Hematopoietic multipotent progenitor cell treated with erythropoietin and hydrocortisone succinate and interleukin-3 and kit ligand, for 15 days (in vitro differentiated cells): ENCODE results near the gene SYNE2.
"Not testable (repeated sequence)": the region's sequence is repeated elsewhere in the genome, so short reads cannot be mapped to it uniquely, and the experiment has no call there.

ENCODE experiments used
- DNase-seq: peaks from one replicate; pipeline ENCODE4 v3.0.0-alpha.2; 2015; ENCODE audit warnings: low spot score

The SYNE2 gene

DNA sequence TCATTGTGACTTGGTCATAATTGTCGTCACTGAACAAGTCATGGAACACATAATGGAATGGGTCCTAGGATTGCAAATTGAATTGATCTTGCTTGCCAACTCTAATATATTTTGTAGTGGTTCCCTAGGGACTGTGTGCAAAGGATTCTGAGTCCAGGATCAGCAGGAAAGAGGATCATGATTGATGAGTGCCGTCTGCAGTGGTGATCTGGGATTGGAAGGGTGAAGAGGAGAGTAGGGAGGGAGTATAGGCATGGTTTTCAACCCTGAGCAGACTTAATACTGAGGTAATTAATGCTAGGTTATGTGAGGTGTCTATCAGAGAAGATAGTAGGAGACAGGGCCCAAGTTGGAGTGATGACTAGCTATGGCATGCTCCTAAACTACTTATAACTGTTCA is 272.5 kb downstream of the SYNE2 start:
- no peak for DNase-seq

DNA sequence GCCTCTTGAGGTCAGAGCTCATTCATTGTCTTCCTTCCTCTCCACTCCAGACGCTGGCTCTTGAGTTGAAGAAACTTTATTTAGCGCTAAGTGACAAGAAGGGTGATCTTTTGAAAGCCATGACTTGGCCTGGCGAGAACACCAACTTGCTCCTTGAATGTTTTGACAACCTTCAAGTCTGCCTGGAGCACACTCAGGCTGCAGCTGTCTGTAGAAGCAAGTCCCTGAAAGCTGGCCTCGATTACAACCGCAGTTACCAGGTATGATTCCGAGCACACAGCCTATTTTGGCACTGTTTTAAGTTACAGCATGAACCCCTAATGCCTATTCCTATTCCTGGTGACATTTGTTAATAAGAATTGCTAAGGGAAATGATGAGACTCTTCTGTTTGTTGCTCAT is 273.7 kb downstream of the SYNE2 start:
- no peak for DNase-seq

GRCh38 chr14:64137657-64138290 is 285.0 kb downstream of the SYNE2 start:
- no peak for DNase-seq

- no peak for DNase-seq
Measured at GRCh38 chr14:64147126-64147790, 294.5 kb downstream of the SYNE2 start.

- no peak for DNase-seq
Measured at GRCh38 chr14:64149921-64150320, 297.1 kb downstream of the SYNE2 start.

GRCh38 chr14:64158608-64159007 is 305.8 kb downstream of the SYNE2 start:
- no peak for DNase-seq

DNA sequence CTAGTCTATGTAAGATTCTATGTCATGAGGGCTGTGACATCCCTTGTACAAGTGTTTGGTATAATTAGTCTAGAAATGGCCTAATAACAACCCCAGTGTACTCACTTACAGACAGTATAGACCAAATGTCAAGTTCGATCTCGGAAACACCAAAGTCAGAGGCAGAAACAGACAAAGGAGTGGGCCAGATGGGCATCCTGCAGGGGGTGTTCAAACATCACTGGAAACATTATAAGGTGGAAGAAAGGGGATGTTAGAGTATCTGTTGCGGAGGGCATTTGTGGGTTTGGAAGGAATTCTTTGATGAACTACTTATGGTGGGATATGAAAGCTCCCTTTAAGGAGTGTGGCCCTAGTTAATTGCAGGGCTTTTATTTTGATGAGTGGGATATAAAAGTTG is 306.8 kb downstream of the SYNE2 start:
- no peak for DNase-seq

DNA sequence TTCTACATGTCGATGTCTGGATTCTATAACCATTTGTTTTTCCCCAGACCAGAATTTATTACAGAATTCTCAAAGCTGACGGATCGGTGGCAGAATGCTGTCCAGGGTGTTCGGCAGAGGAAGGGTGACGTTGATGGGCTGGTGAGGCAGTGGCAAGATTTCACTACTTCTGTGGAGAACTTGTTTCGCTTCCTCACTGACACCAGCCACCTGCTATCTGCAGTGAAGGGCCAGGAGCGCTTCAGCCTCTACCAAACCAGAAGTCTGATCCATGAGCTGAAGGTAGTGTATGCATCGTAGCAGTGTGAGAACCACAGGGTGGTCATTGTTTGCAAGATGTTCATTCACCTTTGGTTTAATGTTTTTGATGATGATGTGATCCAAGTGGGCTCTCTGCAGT is 317.4 kb downstream of the SYNE2 start:
- DNase-seq: no peak

DNA sequence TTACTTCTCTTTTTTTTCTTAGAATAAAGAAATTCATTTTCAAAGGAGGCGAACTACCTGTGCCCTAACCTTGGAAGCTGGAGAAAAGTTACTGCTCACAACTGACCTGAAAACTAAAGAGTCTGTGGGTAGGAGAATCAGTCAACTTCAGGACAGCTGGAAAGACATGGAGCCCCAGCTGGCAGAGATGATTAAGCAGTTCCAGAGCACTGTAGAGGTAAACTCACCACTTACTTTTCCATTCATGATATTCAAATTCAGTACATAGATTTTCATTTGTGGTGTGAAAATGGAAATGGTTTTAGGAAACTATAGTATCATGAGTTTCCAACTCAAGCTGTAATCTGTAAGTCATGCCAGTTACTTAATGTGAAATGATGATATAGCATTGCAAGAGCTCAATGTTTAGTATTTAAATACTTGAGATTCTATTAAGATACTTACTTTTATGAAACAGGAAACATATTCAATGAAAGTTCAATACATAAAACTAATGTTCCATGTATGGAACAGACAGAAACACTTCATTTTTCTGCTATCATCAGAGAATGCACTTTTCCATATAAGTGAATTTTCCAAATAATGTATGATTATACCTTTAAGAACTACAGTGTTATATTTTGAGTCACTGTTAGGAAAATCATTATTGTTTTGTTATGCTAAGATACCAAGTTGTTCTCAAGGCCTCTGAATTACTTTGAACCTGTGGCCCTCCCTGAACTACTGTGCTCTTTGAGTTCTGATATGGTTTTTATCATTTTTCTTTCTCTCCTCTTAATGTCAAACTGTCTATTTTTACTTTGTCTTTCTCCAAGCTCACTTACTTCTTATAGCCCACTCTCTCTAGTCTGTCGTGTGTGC is 322.3 kb downstream of the SYNE2 start:
- no peak for DNase-seq

DNA sequence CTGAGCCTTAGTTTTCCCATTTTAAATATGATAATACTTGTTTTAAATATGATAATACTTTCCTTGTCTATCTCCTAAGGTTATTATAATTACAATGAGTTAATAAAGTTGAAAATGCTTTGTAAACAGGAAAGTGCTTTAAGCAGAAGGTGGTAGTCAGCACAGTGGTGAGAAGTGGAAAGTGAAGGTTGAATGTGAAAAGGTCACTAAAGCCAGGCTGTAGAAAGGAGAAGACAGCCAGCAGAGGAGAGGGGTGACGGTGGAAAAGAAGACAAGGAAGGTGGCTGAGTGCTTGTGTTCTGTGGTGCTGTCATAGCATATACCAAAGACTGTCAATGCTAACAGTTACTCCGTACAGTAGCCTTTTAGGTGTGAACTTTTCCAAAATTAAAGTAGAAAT is 323.5 kb downstream of the SYNE2 start:
- DNase-seq: no peak

GRCh38 chr14:64178814-64179213 is 326.0 kb downstream of the SYNE2 start:
- DNase-seq: peak; percentile 12

- not testable (repeated sequence) for DNase-seq
Measured at GRCh38 chr14:64182908-64183307, 330.1 kb downstream of the SYNE2 start.

GRCh38 chr14:64184103-64184729 is 331.4 kb downstream of the SYNE2 start:
- DNase-seq: no peak

- DNase-seq: no peak
Measured at GRCh38 chr14:64185184-64185583, 332.4 kb downstream of the SYNE2 start.

DNA sequence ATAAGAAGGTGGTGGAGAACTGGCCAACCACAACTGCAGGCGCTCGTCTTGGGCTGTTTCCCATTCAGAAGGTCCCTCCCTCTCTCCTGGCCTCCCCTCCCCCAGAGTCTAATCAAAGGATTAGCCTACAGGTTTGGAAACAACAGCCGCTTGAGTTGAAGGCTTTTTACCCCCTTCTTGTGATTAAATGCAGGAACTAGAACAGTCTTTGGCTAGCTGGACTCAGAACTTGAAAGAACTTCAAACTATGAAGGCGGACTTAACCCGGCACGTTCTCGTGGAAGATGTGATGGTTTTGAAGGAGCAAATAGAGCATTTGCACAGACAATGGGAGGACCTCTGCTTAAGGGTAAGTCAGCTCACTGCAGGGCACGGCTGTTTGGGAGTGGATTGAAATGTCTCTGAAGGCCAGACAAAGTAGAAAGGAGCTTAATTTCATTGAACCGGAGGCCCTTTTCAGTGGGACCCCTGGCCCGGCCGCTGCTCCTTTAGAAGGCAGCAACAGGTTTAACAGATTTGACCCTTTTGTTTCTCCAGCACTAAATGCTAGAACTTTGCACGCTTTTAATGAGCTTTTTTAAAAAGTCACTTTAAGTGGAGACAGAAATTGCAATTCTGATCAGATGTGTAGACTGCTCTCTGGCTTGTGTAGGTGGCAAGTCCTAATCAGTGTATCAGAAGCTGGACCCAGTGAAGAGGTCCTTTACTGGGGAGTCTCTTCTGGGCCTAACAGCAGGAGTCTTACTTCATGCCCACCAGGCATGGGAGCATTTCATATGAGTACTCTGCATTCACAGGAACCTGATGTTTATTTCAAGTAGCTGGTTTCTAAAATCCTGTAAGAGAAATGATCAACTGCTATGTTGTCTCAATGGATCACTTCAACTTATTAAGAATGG is 333.7 kb downstream of the SYNE2 start:
- no peak for DNase-seq

- no peak for DNase-seq
Measured at GRCh38 chr14:64187331-64187730, 334.5 kb downstream of the SYNE2 start.

GRCh38 chr14:64190974-64191502 is 338.2 kb downstream of the SYNE2 start:
- DNase-seq: no peak

DNA sequence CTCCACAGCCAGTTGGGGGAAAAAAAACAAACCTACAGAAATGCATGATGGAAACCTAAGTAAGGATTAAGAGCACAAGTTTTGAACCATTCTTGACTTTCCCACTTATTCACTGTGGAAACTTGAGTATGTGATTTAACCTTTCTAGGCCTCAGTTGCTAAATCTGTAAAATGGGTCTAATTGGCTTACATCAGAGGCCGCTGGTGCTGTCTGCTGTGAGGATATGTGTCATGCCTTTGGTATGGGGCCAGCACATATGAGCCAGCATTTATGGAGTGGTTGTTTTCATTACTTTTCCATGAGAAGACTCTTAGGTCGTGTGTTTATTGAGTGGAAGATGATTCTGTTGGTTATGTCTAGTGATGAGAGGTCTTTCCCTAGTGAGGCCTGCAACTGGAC is 339.0 kb downstream of the SYNE2 start:
- DNase-seq: peak; percentile 10

DNA sequence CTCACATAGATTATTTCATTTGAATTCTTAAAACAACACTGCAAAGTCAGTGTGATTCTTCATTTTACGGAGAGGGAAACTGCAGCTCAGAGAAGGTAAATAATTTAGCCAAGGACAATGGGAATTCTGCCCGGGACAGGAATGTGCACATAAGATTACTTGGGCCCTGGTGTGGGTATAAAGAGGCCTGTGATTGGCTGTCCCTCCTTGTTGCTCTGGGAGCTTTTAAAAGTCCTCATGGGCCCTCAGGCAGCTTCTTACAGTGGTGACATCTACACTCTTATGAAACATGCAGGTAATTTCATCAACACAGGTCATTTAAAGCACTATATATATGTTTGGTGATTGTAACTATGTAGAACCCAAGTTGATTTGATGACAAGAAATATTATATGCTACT is 341.0 kb downstream of the SYNE2 start:
- DNase-seq: no peak

GRCh38 chr14:64194404-64194803 is 341.6 kb downstream of the SYNE2 start:
- no peak for DNase-seq

- DNase-seq: no peak
Measured at GRCh38 chr14:64195199-64195598, 342.4 kb downstream of the SYNE2 start.
